ENCODE results near the gene SFXN3. TPM values are rescaled to one million over a fixed set of nuclear protein-coding genes. Genes with fewer than 3 reads are reported as not detected.

SFXN3 gene
- total and polyA plus RNA-seq, 2 of the 8 experiments (the other 6 are each of a cell fraction or from before 2014, with no cell fraction given) = 2.6 to 2.8 TPM

DNA sequence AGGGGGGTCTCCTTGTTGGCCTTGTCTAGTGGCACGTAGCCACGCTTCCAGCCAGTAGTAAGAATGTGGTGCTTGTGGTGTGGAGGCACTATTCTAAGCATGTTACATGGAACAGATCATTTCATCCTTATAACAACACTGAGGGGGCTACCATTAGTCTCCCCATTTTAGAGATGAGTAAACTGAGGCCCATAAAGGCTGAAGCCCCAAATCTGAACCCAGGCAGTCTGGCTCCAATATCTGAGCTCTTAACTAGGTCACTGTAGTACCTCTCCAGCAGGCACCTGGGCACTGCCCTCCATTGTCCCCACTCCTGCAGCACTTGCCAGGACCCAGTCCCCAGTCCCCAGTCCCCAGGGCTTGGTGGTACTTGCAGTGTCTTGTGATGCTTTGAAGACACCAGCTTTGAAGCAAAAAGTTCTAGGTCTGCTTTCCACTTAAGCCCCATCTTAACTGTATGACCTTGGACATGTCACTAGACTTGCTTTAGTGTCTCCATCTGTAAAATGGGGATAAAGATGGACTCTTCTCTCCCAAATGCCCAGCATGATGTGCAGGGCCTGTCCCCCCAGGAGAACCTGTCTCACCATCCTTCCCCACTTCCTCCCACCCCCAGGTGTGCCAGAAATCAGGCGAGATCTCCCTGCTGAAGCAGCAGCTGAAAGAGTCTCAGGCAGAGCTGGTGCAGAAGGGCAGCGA, 25.0 kb upstream of the SFXN3 start (continued):
- no peak for TF ChIP-seq EGR1 (IDR thresholded peaks at IDR 0.05; ENCODE audit: borderline replicate concordance, low read depth, low read length)
- TF ChIP-seq SIX5 (IDR thresholded peaks at IDR 0.05; ENCODE audit: low read depth, low read length) = no peak
- TF ChIP-seq RBBP5 (IDR thresholded peaks at IDR 0.05; ENCODE audit: borderline replicate concordance, low read depth, low read length) = no peak
- TF ChIP-seq BRCA1 (IDR thresholded peaks at IDR 0.05; ENCODE audit: low read depth, low read length) = no peak
- TF ChIP-seq SP2 (IDR thresholded peaks at IDR 0.05; ENCODE audit: low read length) = no peak
- no peak for TF ChIP-seq RAD21 (IDR thresholded peaks at IDR 0.05 in 1 of 2, conservative IDR thresholded peaks at IDR 0.05 in 1 of 2; ENCODE audit: low read depth in 2 of 2, low read length in 2 of 2)
- TF ChIP-seq CHD1 (IDR thresholded peaks at IDR 0.05; ENCODE audit: low read depth, low read length) = no peak
- TF ChIP-seq SIRT6 (IDR thresholded peaks at IDR 0.05; ENCODE audit: low read length) = no peak

Measured in H1 (cell line).